Memory B cell (primary cell): Measurements from ENCODE around the gene TPCN2.

Experiments used
- ATAC-seq: fragments of 150-1000 bp; cut with Tn5 transposase; 2 replicates; pipeline ENCODE4 v1.10.0; 2021; ENCODE audit warnings: low read depth, mild to moderate bottlenecking, moderate library complexity
- DNase-seq, 2 donors: peaks; one replicate each; pipeline ENCODE4 v3.0.0; 2022; ENCODE audit warnings: low spot score in 2 of 2
- H3K27ac Mint-ChIP-seq: one replicate; pipeline ENCODE4 v1.8.0; 2022; ENCODE audit warnings: mild to moderate bottlenecking, moderate library complexity, mixed read lengths
- H3K27me3 Mint-ChIP-seq: one replicate; pipeline ENCODE4 v1.8.0; 2022; ENCODE audit warnings: mixed read lengths
- H3K36me3 Mint-ChIP-seq: one replicate; pipeline ENCODE4 v1.8.0; 2022; ENCODE audit warnings: mild to moderate bottlenecking, mixed read lengths
- H3K4me1 Mint-ChIP-seq: one replicate; pipeline ENCODE4 v1.8.0; 2022; ENCODE audit warnings: mixed read lengths
- H3K4me3 Mint-ChIP-seq: one replicate; pipeline ENCODE4 v1.8.0; 2022; ENCODE audit warnings: mild to moderate bottlenecking, moderate library complexity, mixed read lengths
- H3K9me3 Mint-ChIP-seq: one replicate; pipeline ENCODE4 v1.8.0; 2022; ENCODE audit warnings: mixed read lengths

Gene TPCN2

GRCh38 chr11:69039501-69039900 lies 9.2 kb upstream of the TPCN2 start:
- H3K27ac Mint-ChIP-seq, result no peak overlapping the region
- H3K4me3 Mint-ChIP-seq, result no peak overlapping the region
- H3K9me3 Mint-ChIP-seq, result no peaks in the 10 kb centered on the region
- ATAC-seq (no peak), DNase-seq (no peak)
- peaks cover 8% of the 10 kb centered on the region for H3K27me3 Mint-ChIP-seq
- H3K4me1 Mint-ChIP-seq, result peaks cover 5% of the 10 kb centered on the region
- H3K36me3 Mint-ChIP-seq, result no peaks in the 10 kb centered on the region

- no peaks in the 10 kb centered on the region for H3K36me3 Mint-ChIP-seq
- H3K9me3 Mint-ChIP-seq, result no peaks in the 10 kb centered on the region
- no peak overlapping the region for H3K27ac Mint-ChIP-seq
- DNase-seq, result no peak
- peaks cover 5% of the 10 kb centered on the region for H3K4me1 Mint-ChIP-seq
- H3K4me3 Mint-ChIP-seq, result no peak overlapping the region
- H3K27me3 Mint-ChIP-seq, result peaks cover 7% of the 10 kb centered on the region
- ATAC-seq, result no peak
Measured at GRCh38 chr11:69040051-69040450, 8.7 kb upstream of the TPCN2 start.

- DNase-seq, result no peak
- ATAC-seq, result no peak
- no peak overlapping the region for H3K27ac Mint-ChIP-seq
- H3K4me3 Mint-ChIP-seq, result no peak overlapping the region
- H3K4me1 Mint-ChIP-seq, result peaks cover 5% of the 10 kb centered on the region
- no peaks in the 10 kb centered on the region for H3K9me3 Mint-ChIP-seq
- no peaks in the 10 kb centered on the region for H3K36me3 Mint-ChIP-seq
- H3K27me3 Mint-ChIP-seq, result peaks cover 7% of the 10 kb centered on the region
Measured at GRCh38 chr11:69040581-69041260, 8.0 kb upstream of the TPCN2 start.

GRCh38 chr11:69041516-69041915 lies 7.2 kb upstream of the TPCN2 start:
- ATAC-seq (no peak), DNase-seq (no peak)
- Mint-ChIP-seq H3K4me3 (no peak overlapping the region), H3K9me3 (no peaks in the 10 kb centered on the region), H3K36me3 (no peaks in the 10 kb centered on the region), H3K27me3 (peaks cover 3% of the 10 kb centered on the region), H3K4me1 (peaks cover 5% of the 10 kb centered on the region), H3K27ac (no peak overlapping the region)

- H3K27me3 Mint-ChIP-seq, result peaks cover 3% of the 10 kb centered on the region
- H3K4me1 Mint-ChIP-seq, result peaks cover 8% of the 10 kb centered on the region
- no peak overlapping the region for H3K27ac Mint-ChIP-seq
- no peaks in the 10 kb centered on the region for H3K9me3 Mint-ChIP-seq
- DNase-seq (no peak), ATAC-seq (no peak)
- H3K36me3 Mint-ChIP-seq, result no peaks in the 10 kb centered on the region
- no peak overlapping the region for H3K4me3 Mint-ChIP-seq
Measured at GRCh38 chr11:69044111-69045013, 4.4 kb upstream of the TPCN2 start.

GRCh38 chr11:69048031-69048693 lies 570 bp upstream of the TPCN2 start:
- Mint-ChIP-seq H3K4me3 (peak overlapping the region; percentile 82), H3K27ac (peak overlapping the region; percentile 94), H3K9me3 (no peaks in the 10 kb centered on the region), H3K36me3 (no peaks in the 10 kb centered on the region), H3K4me1 (peaks cover 22% of the 10 kb centered on the region), H3K27me3 (peaks cover 1% of the 10 kb centered on the region)
- ATAC-seq, result no peak
- DNase-seq, result no peak

GRCh38 chr11:69049490-69049867 lies 747 bp downstream of the TPCN2 start:
- Mint-ChIP-seq H3K4me3 (peak overlapping the region; percentile 85), H3K9me3 (no peaks in the 10 kb centered on the region), H3K27me3 (no peaks in the 10 kb centered on the region), H3K36me3 (peaks cover 1% of the 10 kb centered on the region), H3K4me1 (peaks cover 18% of the 10 kb centered on the region), H3K27ac (peak overlapping the region; percentile 94)
- DNase-seq (no peak), ATAC-seq (peak; percentile 6)

- peaks cover 21% of the 10 kb centered on the region for H3K4me1 Mint-ChIP-seq
- ATAC-seq, result no peak
Measured at GRCh38 chr11:69050592-69051380, 2.1 kb downstream of the TPCN2 start.

GRCh38 chr11:69051381-69052342 lies 2.9 kb downstream of the TPCN2 start:
- peaks cover 4% of the 10 kb centered on the region for H3K36me3 Mint-ChIP-seq
- H3K4me3 Mint-ChIP-seq, result peak overlapping the region; percentile 47
- DNase-seq (no peak), ATAC-seq (no peak)
- no peaks in the 10 kb centered on the region for H3K9me3 Mint-ChIP-seq
- H3K27me3 Mint-ChIP-seq, result no peaks in the 10 kb centered on the region
- H3K27ac Mint-ChIP-seq, result peak overlapping the region; percentile 94
- H3K4me1 Mint-ChIP-seq, result peaks cover 24% of the 10 kb centered on the region

More at GRCh38 chr11:69050592-69051380, 2.1 kb downstream of the TPCN2 start:
- no peak for DNase-seq
- Mint-ChIP-seq H3K9me3 (no peaks in the 10 kb centered on the region), H3K4me3 (peak overlapping the region; percentile 85), H3K27me3 (no peaks in the 10 kb centered on the region), H3K36me3 (peaks cover 4% of the 10 kb centered on the region), H3K27ac (peak overlapping the region; percentile 94)

- Mint-ChIP-seq H3K27me3 (no peaks in the 10 kb centered on the region), H3K27ac (peak overlapping the region; percentile 94), H3K4me3 (peak overlapping the region; percentile 61), H3K9me3 (no peaks in the 10 kb centered on the region), H3K4me1 (peaks cover 24% of the 10 kb centered on the region), H3K36me3 (peaks cover 4% of the 10 kb centered on the region)
- ATAC-seq (no peak), DNase-seq (no peak)
Measured at GRCh38 chr11:69052343-69053168, 3.8 kb downstream of the TPCN2 start.

- H3K27ac Mint-ChIP-seq, result no peak overlapping the region
- H3K36me3 Mint-ChIP-seq, result peaks cover 4% of the 10 kb centered on the region
- DNase-seq, result no peak
Measured at GRCh38 chr11:69053169-69053477, 4.4 kb downstream of the TPCN2 start.

More at GRCh38 chr11:69053169-69053477, 4.4 kb downstream of the TPCN2 start:
- no peak for ATAC-seq
- Mint-ChIP-seq H3K9me3 (no peaks in the 10 kb centered on the region), H3K27me3 (no peaks in the 10 kb centered on the region), H3K4me3 (no peak overlapping the region), H3K4me1 (peaks cover 22% of the 10 kb centered on the region)
